ENCODE measurements around the gene DDO. TPM values are rescaled to one million over a fixed set of nuclear protein-coding genes. Genes with fewer than 3 reads are reported as not detected.
"Not testable (repeated sequence)": the region's sequence is repeated elsewhere in the genome, so short reads cannot be mapped to it uniquely, and the experiment has no call there.

DDO gene
- total RNA-seq, 1 donor from 2014 or later, result 5.6 TPM

DNA sequence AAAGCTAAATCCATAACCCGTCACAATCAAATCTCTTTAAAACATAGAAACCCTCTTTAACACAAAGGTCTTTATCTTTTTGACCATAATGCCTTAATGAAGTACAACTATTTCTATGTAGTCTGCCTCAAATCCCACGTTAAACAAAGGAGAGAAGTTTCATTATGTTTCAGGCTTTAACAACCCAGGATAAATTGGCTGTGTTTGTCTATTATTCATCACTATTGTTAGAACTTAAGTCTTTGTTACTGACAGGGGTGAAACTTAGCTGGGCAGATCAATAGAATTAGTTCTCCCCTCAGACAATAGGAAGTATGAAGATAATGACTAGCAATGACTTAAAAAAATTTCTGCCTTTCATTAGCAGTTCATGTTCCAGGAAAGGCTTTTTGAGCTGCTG, 47.1 kb downstream of the DDO start:
- no peak for DNase-seq (ENCODE audit: low spot score)

DNA sequence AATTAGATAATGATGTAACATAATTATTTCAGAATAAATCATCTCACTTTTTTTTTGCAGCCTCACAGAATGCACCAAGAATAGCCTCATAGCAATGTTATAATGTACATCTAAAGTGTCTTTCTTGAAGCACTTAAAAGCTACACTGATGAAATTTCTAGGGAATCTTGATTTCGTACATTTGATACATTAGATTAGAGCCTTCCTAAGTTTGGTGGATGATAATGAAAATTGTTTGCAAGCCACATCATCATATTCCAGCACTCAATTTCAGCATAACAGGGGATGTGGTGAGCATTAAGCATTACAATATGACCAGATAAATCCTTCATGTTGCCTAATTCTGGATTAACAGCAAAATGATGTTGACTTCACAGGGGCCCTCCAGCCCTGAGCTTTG, 47.5 kb downstream of the DDO start:
- no peak for DNase-seq (ENCODE audit: low spot score)

DNA sequence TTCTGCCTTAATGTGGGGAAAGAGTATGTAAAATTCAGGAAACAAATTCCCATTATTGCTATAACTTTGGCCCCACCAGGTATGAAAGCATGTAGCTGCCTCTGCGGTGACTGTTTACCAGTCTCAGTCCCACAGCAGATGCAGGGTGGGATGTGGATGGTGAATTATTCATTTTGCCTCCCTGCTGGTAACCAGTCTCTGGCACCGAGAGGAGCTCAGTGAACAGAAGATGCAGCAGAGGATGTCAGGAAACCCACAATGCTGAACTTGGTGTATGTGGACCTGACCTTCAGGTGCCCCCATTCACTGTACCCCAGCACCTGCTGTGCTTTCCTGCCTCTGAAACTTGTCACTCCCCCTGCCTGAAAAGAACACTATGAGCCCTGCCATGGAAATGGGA, 48.4 kb downstream of the DDO start:
- no peak for DNase-seq (ENCODE audit: low spot score)

DNA sequence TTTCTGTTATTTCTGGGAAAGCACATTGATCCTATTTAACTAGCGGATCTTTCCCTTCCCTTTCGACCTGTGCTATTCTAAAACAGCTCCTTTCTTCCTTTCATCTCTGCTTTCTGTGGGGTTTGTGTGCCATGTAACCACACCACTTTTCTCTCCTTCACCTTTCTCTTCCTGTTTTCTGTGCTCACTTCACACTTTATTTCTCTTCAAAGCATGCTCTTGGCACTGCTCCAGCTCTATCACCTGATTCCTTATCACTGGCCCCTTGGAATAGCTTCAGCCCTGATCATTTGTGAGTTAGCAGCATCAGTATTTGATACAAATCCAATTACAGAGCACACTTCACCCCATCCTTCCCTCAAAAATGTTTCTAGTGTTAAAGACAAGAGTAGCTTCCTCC, 49.1 kb downstream of the DDO start:
- no peak for DNase-seq (ENCODE audit: low spot score)

DNA sequence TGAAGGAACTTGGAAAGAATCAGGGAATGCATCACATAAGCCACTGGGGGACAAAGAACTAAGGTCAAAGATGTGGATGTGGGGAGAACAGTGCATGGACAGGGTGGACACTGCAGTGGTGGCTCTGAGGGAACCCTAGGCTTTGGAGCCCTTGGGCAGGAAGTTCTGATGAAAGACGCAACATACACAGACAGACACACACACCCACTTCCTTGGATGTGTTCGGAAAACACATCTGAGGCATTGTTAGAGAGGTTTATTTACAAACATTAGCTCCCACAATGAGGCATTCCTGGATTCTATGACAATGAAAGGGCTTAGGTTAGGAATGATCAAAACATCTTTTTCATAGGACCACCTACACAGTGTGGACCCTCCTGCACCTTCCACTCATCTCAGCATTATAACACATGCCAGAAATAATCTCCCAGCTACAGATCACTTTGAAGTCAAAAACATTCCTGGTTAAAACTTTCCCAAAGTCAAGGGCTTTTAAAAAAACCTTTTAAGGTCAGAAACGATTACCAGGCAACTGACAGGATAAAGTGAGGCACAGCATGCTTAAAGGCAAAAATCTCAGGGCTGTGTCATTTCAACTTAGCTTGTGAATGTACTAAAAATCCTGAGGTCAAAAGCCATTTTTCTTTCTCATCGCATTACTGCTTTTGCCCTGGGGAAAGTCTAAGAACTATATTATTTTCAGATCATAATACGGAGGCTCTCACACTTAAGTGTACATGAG, 50.8 kb downstream of the DDO start:
- no peak for DNase-seq (ENCODE audit: low spot score)

DNA sequence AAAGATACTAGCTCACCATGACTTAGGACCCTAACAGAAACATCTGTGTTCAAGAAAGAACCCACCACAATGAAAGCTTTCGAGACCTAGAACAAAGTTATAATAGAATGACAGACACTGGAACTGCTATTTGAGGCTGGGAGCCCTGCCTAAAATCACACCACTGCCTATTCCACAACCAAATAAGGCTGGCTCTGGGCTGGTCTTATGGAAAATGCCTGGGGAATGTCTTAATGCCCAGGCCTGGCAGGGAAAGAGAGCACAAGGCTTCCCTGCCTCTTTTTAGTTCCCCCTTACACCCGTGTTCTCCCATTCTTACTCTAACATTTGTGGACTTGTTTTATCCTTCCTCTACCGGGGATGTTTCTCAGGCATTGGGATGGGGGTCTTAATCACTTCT, 51.6 kb downstream of the DDO start:
- no peak for DNase-seq (ENCODE audit: low spot score)

DNA sequence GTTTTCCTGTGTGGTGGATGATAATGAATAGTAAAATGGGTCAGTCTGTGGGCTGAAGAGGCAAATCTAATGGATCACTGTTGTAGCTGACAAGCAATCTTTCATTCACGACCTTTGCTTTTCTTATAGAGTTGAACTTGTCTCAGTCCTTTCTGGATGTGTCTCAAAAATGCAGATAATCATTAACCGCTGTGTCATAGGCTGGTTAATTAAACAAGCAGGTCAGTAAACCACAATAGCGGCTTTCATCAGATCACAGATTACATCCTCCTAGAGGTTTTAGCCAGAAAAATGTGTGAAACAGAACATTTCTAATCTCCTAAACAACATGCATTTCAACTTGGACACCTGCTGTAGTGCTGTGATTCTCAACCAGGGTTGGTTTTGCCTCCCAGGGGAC, 54.7 kb downstream of the DDO start:
- DNase-seq (ENCODE audit: low spot score), result peak; percentile 46

DNA sequence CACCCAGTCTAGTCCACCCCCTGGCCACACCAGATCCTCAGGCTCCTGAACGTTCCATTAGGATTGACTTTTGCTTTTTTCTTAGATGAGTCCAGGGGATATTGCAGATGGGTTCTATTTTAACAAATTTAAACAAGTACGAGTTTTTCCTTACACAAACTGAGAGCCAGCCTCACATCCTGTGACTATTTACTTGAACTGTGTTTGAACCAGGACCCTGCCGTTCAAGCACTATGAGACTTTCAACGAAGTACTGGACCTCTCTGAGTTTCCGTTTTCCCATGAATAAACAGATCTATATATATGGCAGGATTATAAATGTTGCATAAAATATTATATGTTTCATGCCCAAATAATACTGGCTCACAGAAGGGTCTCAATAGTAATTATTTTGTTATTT, 55.8 kb downstream of the DDO start:
- no peak for DNase-seq (ENCODE audit: low spot score)

DNA sequence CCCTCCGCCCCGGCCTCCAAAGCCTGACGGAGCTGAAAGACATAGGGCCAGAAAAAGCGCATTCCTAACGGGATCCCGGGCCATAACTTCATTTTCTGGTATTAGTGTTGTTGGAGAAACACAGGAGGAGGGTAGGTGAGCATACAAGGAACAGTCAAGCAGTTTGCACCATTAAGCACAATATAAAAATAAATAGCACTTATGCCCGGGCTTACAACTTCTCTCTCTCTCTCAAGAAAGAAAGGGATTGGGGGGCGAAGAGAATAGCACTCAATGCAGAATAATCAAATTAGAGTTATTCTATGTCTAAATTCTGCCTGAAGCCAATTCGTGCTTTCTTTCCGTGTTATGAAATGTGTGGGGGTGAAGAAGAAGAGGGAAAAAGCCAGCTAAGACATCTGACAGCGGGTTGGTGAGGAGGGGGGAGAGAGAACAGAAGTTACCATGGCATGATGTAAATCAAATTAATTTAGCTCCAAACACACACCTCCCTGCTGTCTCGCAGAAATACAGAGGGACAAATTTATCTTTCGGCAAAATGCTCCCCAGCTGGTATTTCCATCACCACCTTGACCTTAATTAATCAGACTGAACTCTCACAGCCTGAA, 56.7 kb downstream of the DDO start:
- DNase-seq (ENCODE audit: low spot score), result no peak

DNA sequence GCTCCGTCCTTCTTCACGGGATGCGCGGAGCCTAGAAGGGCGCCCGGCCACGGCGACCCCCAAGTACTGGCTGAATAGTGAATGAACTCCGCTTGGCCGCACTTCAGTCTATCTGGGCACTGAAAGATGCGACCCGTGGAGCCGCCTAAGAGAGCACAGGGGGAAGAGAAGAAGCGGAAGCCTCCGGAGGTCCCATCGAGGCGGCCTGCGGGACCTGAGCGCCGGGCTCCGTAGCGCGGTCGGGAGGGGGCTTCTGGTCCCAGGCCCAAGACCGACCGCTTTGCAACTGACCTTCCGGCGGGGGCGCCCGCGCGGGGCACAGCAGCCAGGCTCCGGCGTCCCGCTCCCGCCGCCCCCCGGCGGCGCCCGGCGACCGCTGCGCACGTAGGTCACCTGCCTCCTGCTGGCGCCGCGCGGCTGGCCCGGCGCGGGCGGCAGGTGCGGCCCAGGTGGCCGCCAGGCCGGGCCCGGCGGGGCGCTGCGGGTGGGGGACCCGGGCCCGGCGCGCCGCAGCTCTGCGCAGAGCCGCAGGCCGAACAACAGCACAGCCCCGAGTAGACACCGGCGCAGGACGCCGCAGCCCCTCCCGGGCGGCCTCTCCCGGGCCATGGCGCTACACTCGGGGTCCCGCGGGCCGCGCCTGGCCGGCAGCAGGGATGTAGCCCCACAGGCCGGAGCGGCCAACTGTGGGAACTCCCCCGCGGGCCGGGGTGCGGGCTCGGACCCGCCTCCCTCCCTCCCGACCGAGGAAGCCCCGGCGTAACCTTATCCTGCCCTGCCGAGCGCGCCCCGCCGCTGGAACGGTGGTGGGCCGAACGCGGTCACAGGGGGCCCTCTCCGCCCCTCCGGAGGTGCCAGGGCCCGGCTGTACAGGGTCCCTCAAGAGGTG, 57.5 kb downstream of the DDO start, which contains the start of gene METTL24:
Gene METTL24, minus strand, starts transcription at position 686 of the 889 bp plus-strand sequence. Its CDS starts 77 bp downstream, at position 609.
- DNase-seq (ENCODE audit: low spot score), result no peak

DNA sequence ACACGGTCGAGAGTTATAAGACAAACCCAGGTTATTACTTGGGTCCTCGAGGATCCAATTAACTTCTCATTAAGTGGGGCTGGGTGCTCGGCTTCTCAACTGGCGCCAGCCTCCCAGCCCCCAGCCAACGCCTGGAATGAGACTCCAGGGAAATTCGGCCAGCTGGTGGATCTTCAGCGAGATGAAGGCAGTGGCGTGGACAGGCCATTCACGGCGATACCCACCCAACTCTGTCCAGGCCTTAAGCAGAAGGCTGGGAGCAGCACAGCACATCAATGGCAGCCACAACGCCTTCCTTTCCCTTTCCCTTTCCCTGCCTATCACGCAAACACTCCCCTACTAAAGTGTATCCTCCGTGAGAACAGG, 58.1 kb downstream of the DDO start:
- DNase-seq (ENCODE audit: low spot score), result no peak

DNA sequence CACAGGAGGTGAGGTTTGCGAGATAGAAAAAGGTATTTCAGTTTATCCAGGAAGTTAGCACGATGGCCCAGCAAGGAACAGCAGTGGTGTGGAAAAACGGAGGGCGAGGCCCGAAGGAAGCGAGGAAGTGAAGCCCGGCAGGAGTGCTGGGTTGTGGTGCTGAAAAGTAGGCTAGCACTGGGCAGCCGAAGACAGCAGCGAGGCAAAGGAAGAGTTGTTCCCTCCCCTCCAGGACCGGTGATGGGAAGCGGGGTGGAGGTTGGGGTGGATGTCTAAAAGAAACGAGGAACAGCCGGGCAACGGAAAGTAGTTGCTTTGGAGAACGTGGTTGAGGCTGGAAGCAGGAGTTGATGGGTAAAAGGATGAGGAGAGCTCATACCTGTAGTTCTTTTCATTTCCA, 58.6 kb downstream of the DDO start:
- DNase-seq (ENCODE audit: low spot score), result no peak

DNA sequence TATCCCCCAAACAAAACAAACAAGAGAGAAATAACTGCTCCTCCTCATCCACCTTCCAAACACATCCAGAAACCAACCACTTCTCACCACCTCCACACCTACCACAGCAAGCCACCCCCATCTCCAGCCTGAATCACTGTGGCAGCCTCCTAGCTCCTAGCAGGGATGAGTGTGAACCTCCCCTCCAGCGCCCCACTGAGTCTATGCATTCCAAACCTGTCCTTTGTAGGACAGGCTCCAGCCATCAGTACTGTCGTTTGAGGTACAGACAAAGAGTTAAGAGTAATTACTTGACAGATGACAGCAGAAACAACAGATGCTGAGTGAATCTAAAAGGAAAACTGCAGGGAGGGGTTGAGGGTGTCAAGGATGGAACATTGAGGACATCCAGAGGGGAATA, 59.6 kb downstream of the DDO start:
- no peak for DNase-seq (ENCODE audit: low spot score)

DNA sequence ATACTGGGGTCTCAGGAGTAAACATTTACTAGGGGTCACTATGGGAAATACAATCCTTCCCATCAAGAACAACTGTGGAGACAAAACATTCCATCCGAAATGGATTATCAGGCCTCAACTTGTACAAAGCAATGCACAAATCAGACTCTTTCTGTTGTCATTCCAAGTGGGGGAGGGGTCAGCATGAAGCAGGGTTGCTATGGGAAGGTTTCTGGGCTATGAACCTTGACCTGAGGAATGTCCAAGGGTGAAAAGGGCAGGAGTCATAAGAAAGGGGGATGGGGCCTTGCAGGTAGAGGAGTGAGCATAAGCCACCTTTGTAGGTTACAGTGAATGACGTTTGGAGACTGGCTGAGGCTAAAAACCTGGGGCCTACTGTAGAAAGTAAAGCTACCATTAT, 60.4 kb downstream of the DDO start:
- DNase-seq (ENCODE audit: low spot score), result no peak

DNA sequence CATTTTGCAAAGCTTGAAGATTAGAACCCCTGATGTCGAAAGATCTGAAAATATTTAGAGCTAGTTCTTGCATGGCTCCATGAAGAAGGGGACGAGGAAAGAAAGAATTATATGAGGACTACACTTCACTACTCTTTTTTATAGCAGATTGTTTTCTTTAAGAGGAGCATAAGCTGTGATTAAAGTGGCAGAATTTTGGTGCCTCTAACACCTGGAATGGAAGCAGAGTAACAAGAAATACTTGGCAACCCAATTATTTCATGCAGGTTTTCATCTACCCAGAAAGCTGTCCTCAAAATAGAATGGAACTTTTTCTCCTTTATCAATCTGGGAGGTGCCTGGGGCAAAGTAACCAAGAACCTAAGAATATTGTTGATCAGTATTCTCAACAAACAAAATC, 61.2 kb downstream of the DDO start:
- no peak for DNase-seq (ENCODE audit: low spot score)

DNA sequence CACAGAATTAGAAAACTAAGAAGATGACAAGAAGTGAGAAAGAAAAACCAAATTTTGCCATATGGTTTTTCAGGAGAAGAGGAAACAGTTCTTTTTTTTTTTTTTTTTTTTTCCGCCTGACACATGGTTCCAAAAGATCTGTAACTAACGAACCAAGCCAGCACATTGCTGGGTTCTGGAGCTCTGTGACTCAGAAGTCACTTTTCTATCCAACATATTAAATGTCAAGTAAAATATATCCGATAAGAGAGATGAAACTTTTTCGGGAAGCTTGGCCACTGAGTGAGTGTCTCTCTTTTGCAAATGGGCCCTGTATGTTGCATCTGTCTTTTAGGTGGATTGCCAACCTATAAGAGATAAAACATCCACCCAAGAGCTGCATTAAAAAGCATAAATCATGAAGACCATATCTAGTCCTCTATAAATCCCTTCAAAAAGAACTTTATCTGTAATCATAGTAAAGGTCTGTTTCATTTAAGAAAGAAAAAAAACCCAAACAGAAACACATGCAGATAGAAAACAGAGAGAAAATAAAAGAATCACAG, 61.8 kb downstream of the DDO start:
- no peak for DNase-seq (ENCODE audit: low spot score)

DNA sequence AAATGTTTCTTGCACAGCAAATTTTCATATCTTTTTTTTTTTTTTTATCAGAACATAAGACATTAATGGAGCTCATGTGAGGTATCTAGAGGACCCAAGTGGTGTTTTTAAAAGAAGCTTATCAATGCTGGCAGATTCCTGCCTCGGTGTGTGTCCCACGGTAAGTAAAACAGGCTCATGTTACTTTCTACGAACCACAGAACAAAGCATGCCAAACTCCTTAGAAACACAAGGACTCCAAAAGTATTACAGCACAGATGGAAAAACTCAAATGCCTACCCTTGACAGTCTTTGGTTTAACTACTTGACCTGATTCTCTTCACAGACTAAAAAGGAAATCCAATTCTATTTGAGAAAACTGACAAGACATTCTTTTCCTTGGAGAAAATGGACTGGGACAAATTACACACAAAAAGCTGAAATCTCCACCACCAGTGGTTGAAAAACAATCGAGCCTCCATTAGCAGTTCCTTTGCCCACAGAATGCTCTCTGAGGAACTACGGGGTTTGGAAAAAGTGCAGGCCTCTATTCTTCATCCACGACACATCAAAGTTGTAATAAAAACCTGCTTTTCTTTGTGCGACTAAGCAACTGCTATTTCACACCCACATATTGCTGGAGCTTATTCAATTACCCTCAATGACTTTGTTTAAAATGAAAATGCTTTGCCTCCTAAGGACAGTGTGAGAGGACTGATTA, 62.7 kb downstream of the DDO start:
- no peak for DNase-seq (ENCODE audit: low spot score)

DNA sequence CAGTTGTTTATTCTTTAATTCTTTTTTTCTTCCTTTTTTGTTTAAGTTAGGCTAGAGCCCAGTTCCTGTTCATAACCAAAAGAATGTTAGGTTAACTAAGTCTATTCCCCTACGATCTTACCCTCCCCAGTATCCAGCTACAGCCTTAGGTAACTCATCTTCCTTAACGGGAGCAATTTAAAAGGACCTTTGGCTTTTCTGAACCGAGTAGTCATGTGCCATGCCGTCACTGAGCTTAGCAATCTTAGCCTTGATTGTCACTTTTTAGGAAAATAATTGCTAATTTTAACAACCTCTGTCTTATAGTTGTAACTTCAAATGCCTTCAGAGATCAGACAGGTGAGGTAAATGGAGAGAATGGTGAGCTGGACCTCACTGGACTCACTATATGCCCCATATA, 63.4 kb downstream of the DDO start:
- DNase-seq (ENCODE audit: low spot score), result no peak

DNA sequence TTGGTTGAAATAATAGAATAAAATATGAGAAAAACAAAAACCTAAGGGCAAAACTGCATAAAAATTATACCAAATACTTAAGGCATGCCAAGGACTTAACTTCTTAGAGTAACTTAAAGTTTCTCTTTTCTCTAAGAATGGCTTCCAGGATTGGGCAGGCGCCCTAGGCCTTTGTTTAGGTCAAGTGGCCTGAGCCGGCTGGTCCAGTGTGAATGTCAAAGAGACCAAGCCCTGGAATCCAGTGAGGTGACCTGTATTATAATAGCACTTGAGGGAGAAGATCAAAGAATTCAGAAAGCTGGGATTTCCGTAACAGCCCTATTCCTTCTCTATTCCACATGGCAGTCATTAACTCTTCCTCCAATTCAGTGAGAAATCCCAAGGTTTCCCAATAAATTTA, 63.8 kb downstream of the DDO start:
- no peak for DNase-seq (ENCODE audit: low spot score)

DNA sequence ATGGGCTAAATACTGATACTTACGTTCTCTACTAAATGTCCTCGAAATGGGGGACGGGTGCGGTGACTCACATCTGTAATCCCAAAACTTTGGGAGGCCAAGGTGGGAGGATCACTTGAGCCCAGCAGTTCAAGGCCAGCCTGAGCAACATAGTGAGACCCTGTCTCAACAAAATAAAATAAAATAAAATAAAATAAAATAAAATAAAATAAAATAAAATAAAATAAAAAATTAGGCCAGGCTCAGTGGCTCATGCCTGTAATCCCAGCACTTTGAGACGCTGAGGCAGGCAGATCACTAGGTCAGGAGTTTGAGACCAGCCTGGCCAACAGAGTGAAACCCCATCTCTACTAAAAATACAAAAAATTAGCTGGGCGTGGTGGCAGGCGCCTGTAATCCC, 64.8 kb downstream of the DDO start:
- DNase-seq (ENCODE audit: low spot score), result not testable (repeated sequence)

DNA sequence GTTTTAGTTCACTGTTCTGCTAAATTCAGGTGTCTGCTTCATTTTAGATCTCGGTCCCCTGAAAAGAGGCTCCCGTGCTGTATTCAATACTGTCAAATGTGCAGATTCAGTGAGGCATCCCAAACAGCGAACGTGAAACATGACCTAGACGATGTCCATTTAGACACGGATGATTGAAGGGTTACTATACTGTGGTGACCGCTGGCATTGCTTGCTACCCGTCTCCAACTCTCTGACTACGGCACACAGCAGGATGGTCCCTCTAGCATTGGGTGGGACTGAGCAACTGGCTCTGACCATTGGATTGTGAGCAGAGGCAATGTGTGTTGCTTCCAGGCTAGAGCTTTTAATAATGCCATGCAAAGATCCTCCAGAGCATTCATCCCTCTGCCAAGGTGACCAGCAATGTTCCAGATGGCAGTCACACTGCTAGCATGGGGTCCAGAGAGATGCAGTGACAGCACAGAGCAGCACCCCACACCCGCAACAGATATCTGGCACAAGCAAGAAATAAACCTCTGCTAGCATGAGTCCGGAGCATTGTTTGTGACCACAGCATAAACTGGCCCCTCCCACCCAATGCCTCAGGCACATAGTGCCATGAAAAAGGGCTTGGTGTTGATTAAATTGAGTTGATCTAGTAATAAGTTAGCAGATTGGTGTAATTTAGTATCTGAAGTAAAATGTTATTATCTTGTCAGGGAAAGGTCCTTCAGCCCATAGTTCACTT, 66.2 kb downstream of the DDO start:
- no peak for DNase-seq (ENCODE audit: low spot score)

Measured in mucosa of gallbladder (tissue), 1 donor.